ENCODE data around the gene MAPK1IP1L. TPM values are rescaled to one million over a fixed set of nuclear protein-coding genes. Genes with fewer than 3 reads are reported as not detected.

MAPK1IP1L gene
- total and polyA plus RNA-seq, 2 experiments from 2014 or later, result 72.4 to 162 TPM

DNA sequence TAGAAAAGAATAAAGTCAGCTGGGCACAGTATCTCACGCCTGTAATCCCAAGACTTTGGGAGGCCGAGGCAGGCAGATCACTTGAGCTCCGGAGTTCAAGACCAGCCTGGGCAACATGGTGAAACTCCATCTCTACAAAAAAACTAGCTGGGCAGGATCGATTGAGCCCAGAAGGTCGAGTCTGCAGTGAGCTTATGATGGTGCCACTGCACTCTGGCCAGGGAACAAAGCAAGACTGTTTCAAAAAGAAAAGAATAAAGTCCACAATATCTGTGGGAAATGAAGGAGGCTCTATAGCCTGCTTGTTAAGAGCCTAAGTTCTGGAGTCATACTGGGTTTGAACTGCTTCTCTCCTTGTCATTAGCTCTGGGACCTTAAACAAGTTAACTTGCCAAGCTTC lies 7.9 kb downstream of the MAPK1IP1L start:
- Histone ChIP-seq H3K4me3 (no peak overlapping the region), H3K4me1 (ENCODE audit: insufficient read depth) (no peaks in the 10 kb centered on the region), H3K36me3 (ENCODE audit: insufficient read depth) (peaks cover 15% of the 10 kb centered on the region), H3K4me2 (no peak overlapping the region), H3K27me3 (ENCODE audit: insufficient read depth) (no peaks in the 10 kb centered on the region), H3K27ac (ENCODE audit: low read depth) (no peak overlapping the region; the same call in 1 of the 2 replicates), H3K9me2 (ENCODE audit: insufficient read depth) (no peaks in the 10 kb centered on the region), H4K20me1 (replicated peaks; ENCODE audit: insufficient read depth) (peaks cover 44% of the 10 kb centered on the region), H2AFZ (no peak overlapping the region), H3K79me2 (replicated peaks; ENCODE audit: insufficient read depth) (peaks cover 87% of the 10 kb centered on the region), H3F3A (replicated peaks; ENCODE audit: low read depth) (no peaks in the 10 kb centered on the region)
- no peak overlapping the region for H3K4me3 Mint-ChIP-seq
- peaks cover 62% of the 10 kb centered on the region for H3K36me3 Mint-ChIP-seq (ENCODE audit: low read depth)
- no peak overlapping the region for H3K27ac Mint-ChIP-seq
- no peak for DNase-seq (ENCODE audit: low spot score)
- ATAC-seq, result no peak
- H3K4me1 Mint-ChIP-seq, result peaks cover 4% of the 10 kb centered on the region
- H3K27me3 Mint-ChIP-seq (ENCODE audit: insufficient read depth, low read depth, poor library complexity), result peaks cover 2% of the 10 kb centered on the region
- no peak for TF ChIP-seq CREB1 (CRISPR knock-in tag; IDR thresholded peaks at IDR 0.05; ENCODE audit: low read depth)
- no peak for TF ChIP-seq ZNF331 (CRISPR knock-in tag; IDR thresholded peaks at IDR 0.05; ENCODE audit: low read depth)
- no peak for TF ChIP-seq EZH2 (IDR thresholded peaks at IDR 0.05; ENCODE audit: low read depth, unreplicated experiment)
- TF ChIP-seq, protein P1, sequence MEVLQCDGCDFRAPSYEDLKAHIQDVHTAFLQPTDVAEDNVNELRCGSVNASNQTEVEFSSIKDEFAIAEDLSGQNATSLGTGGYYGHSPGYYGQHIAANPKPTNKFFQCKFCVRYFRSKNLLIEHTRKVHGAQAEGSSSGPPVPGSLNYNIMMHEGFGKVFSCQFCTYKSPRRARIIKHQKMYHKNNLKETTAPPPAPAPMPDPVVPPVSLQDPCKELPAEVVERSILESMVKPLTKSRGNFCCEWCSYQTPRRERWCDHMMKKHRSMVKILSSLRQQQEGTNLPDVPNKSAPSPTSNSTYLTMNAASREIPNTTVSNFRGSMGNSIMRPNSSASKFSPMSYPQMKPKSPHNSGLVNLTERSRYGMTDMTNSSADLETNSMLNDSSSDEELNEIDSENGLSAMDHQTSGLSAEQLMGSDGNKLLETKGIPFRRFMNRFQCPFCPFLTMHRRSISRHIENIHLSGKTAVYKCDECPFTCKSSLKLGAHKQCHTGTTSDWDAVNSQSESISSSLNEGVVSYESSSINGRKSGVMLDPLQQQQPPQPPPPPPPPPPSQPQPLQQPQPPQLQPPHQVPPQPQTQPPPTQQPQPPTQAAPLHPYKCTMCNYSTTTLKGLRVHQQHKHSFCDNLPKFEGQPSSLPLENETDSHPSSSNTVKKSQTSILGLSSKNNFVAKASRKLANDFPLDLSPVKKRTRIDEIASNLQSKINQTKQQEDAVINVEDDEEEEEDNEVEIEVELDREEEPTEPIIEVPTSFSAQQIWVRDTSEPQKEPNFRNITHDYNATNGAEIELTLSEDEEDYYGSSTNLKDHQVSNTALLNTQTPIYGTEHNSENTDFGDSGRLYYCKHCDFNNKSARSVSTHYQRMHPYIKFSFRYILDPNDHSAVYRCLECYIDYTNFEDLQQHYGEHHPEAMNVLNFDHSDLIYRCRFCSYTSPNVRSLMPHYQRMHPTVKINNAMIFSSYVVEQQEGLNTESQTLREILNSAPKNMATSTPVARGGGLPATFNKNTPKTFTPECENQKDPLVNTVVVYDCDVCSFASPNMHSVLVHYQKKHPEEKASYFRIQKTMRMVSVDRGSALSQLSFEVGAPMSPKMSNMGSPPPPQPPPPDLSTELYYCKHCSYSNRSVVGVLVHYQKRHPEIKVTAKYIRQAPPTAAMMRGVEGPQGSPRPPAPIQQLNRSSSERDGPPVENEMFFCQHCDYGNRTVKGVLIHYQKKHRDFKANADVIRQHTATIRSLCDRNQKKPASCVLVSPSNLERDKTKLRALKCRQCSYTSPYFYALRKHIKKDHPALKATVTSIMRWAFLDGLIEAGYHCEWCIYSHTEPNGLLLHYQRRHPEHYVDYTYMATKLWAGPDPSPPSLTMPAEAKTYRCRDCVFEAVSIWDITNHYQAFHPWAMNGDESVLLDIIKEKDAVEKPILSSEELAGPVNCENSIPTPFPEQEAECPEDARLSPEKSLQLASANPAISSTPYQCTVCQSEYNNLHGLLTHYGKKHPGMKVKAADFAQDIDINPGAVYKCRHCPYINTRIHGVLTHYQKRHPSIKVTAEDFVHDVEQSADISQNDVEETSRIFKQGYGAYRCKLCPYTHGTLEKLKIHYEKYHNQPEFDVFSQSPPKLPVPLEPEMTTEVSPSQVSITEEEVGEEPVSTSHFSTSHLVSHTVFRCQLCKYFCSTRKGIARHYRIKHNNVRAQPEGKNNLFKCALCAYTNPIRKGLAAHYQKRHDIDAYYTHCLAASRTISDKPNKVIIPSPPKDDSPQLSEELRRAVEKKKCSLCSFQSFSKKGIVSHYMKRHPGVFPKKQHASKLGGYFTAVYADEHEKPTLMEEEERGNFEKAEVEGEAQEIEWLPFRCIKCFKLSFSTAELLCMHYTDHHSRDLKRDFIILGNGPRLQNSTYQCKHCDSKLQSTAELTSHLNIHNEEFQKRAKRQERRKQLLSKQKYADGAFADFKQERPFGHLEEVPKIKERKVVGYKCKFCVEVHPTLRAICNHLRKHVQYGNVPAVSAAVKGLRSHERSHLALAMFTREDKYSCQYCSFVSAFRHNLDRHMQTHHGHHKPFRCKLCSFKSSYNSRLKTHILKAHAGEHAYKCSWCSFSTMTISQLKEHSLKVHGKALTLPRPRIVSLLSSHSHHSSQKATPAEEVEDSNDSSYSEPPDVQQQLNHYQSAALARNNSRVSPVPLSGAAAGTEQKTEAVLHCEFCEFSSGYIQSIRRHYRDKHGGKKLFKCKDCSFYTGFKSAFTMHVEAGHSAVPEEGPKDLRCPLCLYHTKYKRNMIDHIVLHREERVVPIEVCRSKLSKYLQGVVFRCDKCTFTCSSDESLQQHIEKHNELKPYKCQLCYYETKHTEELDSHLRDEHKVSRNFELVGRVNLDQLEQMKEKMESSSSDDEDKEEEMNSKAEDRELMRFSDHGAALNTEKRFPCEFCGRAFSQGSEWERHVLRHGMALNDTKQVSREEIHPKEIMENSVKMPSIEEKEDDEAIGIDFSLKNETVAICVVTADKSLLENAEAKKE (CRISPR knock-in tag; IDR thresholded peaks at IDR 0.05), result no peak
- no peak for TF ChIP-seq JUNB (IDR thresholded peaks at IDR 0.05; ENCODE audit: unreplicated experiment)
- TF ChIP-seq CTCF (conservative IDR thresholded peaks at IDR 0.05; ENCODE audit: low read depth in 2 of 2), result no peak
- TF ChIP-seq POLR2AphosphoS5 (IDR thresholded peaks at IDR 0.05; ENCODE audit: low read depth), result no peak
- TF ChIP-seq, protein P2, sequence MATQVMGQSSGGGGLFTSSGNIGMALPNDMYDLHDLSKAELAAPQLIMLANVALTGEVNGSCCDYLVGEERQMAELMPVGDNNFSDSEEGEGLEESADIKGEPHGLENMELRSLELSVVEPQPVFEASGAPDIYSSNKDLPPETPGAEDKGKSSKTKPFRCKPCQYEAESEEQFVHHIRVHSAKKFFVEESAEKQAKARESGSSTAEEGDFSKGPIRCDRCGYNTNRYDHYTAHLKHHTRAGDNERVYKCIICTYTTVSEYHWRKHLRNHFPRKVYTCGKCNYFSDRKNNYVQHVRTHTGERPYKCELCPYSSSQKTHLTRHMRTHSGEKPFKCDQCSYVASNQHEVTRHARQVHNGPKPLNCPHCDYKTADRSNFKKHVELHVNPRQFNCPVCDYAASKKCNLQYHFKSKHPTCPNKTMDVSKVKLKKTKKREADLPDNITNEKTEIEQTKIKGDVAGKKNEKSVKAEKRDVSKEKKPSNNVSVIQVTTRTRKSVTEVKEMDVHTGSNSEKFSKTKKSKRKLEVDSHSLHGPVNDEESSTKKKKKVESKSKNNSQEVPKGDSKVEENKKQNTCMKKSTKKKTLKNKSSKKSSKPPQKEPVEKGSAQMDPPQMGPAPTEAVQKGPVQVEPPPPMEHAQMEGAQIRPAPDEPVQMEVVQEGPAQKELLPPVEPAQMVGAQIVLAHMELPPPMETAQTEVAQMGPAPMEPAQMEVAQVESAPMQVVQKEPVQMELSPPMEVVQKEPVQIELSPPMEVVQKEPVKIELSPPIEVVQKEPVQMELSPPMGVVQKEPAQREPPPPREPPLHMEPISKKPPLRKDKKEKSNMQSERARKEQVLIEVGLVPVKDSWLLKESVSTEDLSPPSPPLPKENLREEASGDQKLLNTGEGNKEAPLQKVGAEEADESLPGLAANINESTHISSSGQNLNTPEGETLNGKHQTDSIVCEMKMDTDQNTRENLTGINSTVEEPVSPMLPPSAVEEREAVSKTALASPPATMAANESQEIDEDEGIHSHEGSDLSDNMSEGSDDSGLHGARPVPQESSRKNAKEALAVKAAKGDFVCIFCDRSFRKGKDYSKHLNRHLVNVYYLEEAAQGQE (IDR thresholded peaks at IDR 0.05; ENCODE audit: unreplicated experiment), result no peak
- no peak for TF ChIP-seq ETS1 (IDR thresholded peaks at IDR 0.05)
- no peak for TF ChIP-seq EZH2phosphoT487 (IDR thresholded peaks at IDR 0.05; ENCODE audit: unreplicated experiment)
- no peak for TF ChIP-seq NANOG (IDR thresholded peaks at IDR 0.05; ENCODE audit: borderline replicate concordance)
- H3K9me3 Mint-ChIP-seq, result no peaks in the 10 kb centered on the region; the same call in 2 of the 3 replicates

Data from GM23338 (cell line).